ENCODE data around the gene TBCEL. TPM values are rescaled to one million over a fixed set of nuclear protein-coding genes. Genes with fewer than 3 reads are reported as not detected.
A peak's percentile ranks its signal among the peaks of the same experiment; 100 is the strongest.

TBCEL gene
- polyA plus RNA-seq, 3 donors, result 20.4 to 26.7 (median 26.5) TPM

DNA sequence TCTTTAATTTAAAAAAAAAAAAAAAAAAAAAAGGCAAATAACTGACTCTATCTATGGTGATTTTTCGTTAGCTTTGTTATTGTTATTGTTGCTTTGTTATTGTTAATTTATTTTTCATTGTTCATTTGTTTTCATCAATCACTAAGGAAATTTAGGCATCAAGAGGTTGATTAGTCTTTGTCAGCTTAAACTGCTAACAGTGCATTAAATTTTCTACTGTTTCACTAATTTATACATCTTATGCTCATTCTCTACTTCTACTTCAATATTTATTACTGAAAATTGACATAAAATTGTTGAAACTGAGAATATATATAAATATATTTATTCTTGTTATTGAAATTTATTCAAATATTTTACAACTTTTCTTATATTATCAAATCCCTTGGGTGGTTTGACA lies 24.0 kb downstream of the TBCEL start:
- no peak for DNase-seq (ENCODE audit: extremely low read depth in 1 of 11, low read depth in 9 of 11, low spot score in 4 of 11)

DNA sequence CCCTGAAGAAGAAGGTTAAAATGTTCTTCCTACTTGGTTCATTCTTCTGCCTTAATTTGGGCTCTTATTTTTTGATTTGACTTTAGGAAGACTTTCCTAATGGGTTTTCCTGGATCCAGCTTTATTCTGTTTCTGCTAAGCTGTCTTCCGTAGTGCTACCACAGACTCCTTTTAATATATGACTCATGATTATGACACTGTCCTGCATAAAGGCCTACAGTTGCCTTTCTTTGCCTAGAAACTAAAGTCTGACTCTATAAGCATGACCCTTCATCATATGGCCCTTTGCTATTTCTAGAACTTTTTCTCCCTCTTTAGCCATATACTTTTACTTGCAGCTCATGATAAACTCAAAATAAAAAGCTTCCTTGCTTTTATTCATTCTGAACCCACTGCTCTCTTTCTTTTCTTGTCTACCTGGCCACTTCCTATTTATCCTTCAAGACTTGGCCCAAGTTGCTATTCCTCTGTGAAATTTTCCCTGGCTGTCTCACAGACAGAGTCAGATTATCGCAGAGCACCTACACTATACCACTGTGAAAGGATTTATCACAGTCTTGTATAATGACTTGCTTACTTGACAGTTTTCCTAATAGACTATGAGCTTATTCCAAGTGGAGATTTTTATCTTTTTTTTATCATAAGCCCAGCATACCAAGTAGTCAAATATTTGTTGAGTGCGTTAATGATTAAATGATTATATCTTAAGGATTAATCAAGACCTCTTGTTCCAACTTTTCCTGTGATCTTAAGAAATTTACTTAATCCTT lies 24.7 kb downstream of the TBCEL start:
- DNase-seq (ENCODE audit: extremely low read depth in 1 of 11, low read depth in 9 of 11, low spot score in 4 of 11), result no peak

DNA sequence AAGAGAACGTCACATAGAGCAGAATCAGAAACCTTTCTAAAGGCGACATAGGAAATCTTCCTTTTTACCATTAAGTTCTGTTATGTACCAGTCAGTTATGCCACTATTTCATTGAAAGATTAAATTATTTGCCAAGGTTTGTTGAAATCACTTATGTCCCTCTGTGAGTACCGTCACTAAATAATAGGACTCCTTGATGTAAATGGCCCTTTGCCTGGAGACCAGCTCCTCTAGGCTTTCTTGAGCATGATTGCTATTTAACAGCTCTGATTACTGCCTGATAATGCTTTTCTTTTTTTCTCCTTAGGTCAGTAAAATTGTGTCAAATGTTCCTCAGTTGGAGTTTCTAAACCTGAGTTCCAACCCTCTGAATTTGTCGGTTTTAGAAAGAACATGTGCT lies 29.3 kb downstream of the TBCEL start:
- no peak for DNase-seq (ENCODE audit: extremely low read depth in 1 of 11, low read depth in 9 of 11, low spot score in 4 of 11)

DNA sequence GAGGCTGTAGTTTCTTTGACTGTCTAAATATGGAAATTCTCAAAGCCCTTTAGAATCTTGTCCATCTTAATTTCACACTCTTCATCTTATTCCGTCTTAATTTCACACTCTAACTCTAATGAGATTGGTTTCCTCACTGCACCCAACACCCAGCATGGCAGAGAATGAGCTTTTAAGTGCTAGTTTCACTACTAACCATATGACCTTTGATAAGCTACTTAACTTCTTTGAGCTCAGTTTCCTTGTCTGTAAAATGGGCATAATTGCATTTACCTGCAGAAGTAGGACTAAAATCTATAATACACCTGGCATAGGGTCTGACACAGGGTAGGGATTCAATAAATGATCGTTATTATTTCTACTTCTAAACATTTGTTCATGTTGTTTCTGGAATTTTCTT lies 30.4 kb downstream of the TBCEL start:
- DNase-seq (ENCODE audit: extremely low read depth in 1 of 11, low read depth in 9 of 11, low spot score in 4 of 11), result no peak

DNA sequence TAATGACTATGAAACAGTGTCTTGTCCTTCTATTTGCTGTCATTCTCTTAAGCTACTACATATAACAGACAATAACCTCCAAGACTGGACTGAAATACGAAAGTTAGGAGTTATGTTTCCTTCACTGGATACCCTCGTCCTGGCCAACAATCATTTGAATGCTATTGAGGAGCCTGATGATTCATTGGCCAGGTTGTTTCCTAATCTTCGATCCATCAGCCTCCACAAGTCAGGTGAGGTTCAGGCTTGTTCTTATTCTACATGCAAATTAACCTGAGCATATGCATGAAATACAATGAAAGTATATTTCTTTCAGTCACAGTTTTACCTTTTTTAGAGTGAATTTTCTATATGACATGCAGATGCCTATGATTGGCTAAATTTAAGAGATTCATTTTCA lies 31.2 kb downstream of the TBCEL start:
- DNase-seq (ENCODE audit: extremely low read depth in 1 of 11, low read depth in 9 of 11, low spot score in 4 of 11), result no peak

DNA sequence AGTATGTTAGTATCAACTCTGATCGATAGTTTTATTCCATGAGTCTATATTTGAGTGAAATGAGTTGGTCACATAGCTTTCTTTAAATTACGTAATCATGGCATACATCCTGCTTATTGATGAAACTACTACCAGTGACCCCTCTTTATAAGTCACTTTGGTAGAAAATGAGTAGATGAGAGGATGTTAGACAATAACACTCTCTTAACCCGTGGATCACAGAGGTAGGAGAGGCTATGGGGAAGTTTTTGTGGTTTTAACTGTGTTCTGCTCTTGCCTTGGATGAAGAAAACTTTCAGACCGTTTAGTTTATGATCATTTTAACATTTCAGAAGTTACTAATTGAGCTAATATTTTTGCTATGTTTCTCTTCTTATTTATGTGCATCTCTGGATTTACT lies 34.0 kb downstream of the TBCEL start:
- no peak for DNase-seq (ENCODE audit: extremely low read depth in 1 of 11, low read depth in 9 of 11, low spot score in 4 of 11)

DNA sequence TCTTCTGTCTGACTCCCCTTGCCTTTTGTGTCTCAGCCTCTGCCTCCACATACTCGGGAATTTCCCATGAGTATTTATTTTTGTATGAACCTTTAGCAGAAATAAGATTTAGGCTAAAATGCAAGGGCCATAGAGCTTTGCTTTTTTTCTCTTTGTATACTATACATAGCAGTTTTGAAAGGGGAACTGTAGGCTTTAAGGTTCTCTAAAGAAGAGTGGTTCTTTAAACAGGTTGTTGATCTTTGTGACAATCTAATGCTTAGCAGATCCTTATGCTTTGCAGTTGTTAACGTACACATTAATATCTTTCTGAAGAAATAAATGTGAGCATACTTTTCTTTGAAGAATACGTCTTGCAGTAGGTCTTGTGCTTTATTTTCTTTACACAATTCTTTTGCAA lies 35.0 kb downstream of the TBCEL start:
- DNase-seq (ENCODE audit: extremely low read depth in 1 of 11, low read depth in 9 of 11, low spot score in 4 of 11), result no peak

DNA sequence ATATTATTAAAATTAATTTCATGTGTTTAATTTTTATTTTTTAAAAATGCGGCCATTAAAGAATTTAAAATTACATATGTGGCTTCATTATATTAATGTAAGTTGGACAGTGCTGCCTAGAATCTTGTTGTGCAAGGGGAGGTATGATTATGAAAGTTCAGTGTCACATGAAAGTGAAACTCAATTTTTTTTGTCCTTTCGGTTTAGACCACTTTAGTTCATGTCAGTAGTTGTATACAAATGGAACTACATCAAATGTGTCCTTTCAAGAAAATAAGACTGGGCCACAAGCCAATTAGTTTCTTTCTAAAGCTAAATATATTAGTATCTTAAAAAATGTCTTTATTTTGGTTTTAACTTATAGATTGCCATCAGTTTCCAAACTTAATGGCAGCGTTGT lies 35.7 kb downstream of the TBCEL start:
- no peak for DNase-seq (ENCODE audit: extremely low read depth in 1 of 11, low read depth in 9 of 11, low spot score in 4 of 11)

DNA sequence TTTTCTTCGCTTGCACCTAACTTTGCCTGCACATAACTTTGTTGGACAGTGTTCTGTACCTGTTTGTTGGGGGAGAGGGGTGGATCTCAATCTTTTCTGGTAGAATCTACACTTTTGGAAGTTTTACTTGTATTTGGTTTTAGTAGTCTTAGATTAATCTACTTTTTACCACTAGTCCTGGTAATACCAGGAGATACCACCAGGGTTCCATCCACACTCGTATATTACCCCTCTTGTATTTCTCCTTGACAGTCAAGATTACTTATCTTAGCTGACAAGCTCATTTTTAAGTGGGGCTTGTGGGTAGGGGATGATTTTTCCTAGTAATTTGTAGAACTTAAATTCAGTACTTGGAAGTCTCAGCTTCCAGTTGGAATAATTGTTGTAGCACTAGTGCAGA lies 39.8 kb downstream of the TBCEL start:
- no peak for DNase-seq (ENCODE audit: extremely low read depth in 1 of 11, low read depth in 9 of 11, low spot score in 4 of 11)

DNA sequence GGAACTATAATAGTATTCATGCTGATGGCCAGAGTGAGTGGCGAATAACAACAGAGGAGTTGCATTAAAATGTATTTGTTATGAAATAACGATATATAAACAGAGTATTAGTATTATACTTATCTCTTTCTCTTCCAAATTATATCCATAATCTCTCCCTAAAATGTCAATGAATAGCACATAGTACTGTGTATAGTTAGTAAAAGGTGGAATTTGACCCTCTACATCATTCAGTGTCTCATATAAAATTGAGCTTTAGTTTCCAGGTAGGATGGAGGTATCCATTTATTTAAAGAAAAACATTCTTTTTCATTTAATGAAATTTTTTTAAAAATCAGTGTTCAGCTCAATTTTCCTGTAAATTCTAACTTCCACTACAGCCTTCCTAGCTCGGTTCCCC lies 42.7 kb downstream of the TBCEL start:
- DNase-seq (ENCODE audit: extremely low read depth in 1 of 11, low read depth in 9 of 11, low spot score in 4 of 11), result no peak

DNA sequence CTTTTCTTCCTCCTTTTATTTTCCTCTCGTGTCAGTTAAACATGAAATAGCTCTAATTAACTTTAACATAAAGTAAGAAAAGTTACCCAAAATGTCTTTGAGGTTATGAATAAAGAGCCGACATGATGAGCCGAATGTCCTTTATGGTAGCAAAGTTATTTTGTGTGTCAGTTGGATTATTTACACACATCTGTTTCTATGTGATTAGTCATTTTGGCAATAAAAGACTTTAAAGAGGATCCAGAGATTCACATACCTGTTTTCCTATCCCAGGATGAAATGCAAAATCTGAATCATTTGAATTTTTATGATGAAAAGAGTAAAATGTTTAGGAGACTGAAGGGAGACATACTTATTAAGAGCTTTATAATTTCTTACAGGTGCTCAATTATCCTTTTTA lies 43.1 kb downstream of the TBCEL start:
- DNase-seq (ENCODE audit: extremely low read depth in 1 of 11, low read depth in 9 of 11, low spot score in 4 of 11), result no peak

DNA sequence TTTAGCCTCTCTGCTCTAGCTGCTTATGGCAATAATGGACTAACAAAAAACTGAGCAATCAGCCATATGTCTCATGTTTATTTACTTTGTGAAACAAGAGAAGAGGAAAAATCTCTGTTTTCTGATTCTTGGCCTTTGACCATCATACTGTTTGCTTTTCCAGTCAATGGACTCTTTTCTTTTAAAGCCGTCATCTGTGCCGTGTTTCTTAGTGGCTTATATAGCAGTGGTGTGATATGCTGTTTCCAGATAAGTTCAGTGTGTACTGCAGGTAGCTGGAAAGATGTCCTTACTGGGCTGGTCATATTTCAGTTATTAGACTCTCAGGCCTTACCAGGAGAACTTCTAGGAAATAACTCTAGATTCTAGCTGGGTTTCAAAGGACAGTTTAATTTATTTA lies 43.6 kb downstream of the TBCEL start:
- DNase-seq (ENCODE audit: extremely low read depth in 1 of 11, low read depth in 9 of 11, low spot score in 4 of 11), result peak in 2 of 11 donors; percentile 6 to 11

DNA sequence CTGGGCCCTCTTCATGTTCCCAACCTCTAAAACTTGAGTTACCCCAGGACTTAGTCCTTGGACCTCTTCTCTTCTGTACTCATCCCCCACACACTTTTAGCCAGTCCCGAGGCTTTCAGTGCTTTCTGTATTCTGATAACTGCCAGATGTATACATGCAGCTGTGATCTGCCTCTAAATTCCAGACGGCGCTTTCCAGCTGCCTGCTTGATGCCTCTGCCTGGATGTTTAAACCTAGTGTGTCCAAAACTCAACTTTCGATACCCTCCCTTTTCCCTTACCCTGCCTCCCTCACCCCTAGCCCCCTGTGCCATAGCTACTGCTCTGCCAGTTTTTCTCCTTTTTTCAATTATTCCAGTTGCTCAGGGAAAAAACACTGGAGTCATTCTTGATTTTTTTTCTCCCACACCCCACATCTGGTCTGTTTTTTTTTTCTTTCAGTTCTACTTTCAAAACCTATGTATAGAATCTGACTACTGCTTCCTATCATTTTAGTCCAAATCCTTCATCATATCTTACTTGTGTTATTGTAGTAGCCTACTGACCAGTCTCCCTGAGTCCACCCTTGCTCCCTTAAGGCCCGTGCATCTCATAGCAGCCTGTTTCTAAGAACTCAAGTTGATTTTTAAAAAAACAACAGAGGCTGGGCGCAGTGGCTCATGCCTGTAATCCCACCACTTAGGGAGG lies 44.2 kb downstream of the TBCEL start:
- DNase-seq (ENCODE audit: extremely low read depth in 1 of 11, low read depth in 9 of 11, low spot score in 4 of 11), result no peak

DNA sequence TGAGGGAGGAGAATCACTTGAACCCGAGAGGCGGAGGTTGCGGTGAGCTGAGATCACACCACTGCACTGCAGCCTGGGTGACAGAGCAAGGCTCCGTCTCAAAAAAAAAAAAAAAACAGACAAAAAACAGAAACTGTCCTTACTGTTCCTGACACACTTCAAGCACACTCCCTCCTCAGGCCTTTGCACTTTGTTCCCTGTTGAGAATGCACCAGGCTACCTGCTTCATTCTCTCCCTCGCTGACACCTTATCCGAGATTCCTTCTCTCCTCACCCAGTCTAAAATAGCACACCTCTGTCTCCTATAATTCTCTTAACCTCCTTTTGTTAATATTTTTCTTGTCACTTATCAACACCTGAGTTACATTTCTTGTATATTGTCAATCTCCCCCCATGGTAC lies 44.9 kb downstream of the TBCEL start:
- DNase-seq (ENCODE audit: extremely low read depth in 1 of 11, low read depth in 9 of 11, low spot score in 4 of 11), result no peak

DNA sequence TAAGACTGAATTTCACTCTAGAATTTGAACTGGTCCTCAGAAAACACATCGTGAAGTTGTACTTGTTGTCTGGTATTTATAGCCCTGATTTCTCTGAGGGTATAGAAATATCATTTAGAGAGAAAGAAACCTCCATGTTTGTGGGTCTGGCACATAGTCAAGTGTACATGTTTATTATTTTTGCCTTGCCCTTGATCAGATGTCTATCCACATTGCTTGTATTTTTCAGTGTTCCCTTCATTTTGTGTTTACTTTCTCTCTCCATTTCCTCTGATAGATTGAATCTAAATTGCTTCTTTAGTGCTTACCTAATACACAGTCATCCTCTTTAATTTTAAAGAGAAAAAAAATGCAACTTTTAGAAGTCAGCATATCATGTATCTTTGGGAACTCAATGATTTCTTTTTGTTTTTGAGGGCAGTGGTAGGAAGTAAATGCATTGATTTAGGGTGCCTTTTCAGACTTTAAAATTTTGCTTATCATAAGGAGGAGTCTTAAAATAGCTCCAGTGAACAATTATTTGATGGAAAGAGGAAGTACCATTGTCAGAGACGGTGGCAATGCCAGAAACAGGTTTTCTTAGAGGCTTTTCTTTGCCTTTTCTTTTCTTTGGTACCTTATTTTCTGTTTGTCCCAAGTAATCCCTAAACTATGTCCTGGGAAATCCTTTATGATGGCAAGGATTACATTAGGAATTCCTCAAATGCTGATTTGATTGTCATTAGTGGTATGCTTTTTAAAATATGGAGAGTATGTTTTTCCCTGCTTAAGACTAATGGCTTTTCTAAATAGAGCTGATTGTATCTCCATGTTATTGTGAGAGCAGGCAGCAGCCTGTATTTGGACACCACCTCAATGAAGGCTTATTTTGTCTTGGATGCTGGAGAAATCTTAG lies 47.3 kb downstream of the TBCEL start:
- DNase-seq (ENCODE audit: extremely low read depth in 1 of 11, low read depth in 9 of 11, low spot score in 4 of 11), result no peak

DNA sequence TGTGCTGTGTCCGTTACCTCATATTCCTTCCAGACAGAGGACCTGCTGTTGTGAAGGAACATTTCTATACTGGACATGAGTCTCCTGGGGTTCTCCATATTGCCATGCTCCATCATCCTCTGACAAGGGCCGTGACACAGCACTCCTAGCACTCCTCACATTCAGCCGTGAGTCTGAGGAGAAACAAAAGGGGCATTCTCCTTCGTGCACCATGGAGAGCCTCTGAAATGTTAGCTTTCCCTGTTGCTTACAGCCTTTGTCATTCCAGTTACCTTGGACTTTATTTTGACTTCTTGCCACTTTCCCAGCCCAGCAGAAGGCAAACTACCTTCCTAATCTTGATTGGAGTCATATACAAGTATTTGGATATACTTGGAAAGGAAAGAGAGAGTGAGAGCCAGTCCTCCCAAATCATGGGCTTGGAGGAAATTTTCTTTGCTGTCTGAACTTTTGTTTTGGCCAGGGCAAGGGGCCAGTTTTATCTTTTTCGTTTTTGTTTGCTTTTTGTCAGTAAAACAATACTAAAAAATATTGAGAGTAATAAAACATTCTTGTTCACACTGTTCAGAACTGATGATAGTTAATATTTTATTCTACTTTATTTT lies 48.0 kb downstream of the TBCEL start:
- DNase-seq (ENCODE audit: extremely low read depth in 1 of 11, low read depth in 9 of 11, low spot score in 4 of 11), result no peak

DNA sequence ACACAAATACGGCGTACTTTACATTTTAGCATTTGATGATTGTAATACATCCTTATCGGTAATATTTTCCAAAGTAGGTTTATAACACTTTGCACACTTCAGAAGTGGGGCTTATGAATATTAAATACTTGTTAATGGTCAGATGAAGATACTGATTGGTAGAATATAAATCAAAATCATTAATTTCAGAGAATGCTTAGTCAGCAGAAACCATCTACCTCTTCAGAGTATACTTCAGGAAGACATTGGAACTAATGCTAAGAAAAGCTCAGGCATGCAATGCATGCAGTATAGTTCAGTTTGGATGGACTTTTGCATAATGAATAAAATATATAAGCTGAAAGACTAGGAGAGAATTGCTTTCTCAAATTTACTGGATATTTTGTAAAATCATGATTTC lies 57.4 kb downstream of the TBCEL start:
- no peak for DNase-seq (ENCODE audit: extremely low read depth in 1 of 11, low read depth in 9 of 11, low spot score in 4 of 11)

DNA sequence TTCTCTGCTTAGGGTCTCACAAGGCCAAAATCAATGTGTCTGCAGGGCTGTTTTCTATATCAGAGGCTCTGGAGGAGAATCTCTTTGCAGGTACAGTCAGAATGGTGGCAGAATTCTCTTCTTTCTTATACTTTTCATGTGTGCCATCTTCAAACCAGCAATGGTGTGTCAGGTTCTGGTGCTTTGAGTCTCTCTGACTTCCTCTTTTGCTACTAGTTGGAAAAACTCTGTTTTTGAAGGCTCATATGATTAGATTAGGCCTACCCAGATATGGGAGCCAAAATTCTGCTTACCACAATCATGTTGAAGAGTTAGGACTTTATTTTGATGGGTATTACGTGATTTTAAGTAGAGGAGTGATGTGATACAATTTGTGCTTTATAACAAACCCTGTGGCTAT lies 58.3 kb downstream of the TBCEL start:
- DNase-seq (ENCODE audit: extremely low read depth in 1 of 11, low read depth in 9 of 11, low spot score in 4 of 11), result no peak

DNA sequence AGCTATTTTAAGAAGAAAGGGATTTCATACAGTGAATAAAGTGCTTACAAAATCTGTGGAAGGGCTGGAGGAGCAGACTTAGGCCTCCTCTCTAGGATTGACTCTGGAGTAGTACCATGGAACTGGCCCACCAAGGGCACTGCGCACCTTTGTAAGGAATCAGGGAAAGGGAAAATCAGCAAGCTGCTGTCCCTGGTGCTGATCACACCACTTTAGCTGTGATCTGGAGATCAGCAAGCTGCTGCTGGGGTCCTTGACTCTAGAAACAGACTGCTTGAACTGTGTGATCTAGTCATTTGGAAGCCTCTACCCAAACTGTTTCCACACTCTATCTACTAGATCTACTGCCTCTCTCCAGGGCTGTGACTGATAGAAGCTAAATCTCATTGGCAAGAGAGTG lies 58.8 kb downstream of the TBCEL start:
- peak in 5 of 11 donors; percentile 32 to 50 (median 38) for DNase-seq (ENCODE audit: extremely low read depth in 1 of 11, low read depth in 9 of 11, low spot score in 4 of 11)

DNA sequence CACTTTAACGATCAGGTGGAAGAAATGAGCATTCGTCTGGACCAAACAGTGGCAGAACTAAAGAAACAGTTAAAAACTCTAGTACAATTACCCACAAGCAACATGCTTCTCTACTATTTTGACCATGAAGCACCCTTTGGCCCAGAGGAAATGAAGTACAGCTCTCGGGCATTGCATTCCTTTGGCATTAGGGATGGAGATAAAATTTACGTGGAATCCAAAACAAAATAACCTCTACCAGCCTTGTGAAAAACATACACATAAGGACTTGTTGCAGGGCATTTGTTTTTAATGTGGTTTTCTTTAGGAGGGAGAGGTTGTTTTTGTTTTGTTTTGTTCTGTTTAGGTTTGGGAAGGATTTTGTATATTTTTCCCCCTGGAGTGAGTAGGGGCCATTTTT lies 63.0 kb downstream of the TBCEL start:
- no peak for DNase-seq (ENCODE audit: extremely low read depth in 1 of 11, low read depth in 9 of 11, low spot score in 4 of 11)
